Measurements from ENCODE around the gene L2HGDH.

Gene L2HGDH

GRCh38 chr14:50310445-50310844 lies 1.6 kb downstream of the L2HGDH start:
- no peak overlapping the region for H3K9ac ChIP-seq (ENCODE audit: low read depth, low read length, poor library complexity)
- H2AK5ac ChIP-seq (ENCODE audit: low read depth, low read length): no peak overlapping the region
- DNase-seq (ENCODE audit: low spot score): no peak
- H3K4me1 ChIP-seq (ENCODE audit: control insufficient read depth in 2 of 2, insufficient read depth in 1 of 2, low read depth in 1 of 2, low read length in 2 of 2): peaks cover 2% of the 10 kb centered on the region in 2 donors
- H3K9me3 ChIP-seq (replicated peaks in 1 of 2; ENCODE audit: control insufficient read depth in 2 of 2, insufficient read depth in 1 of 2, low read depth in 1 of 2, low read length in 2 of 2): peaks cover 2 to 13% of the 10 kb centered on the region in 2 donors
- no peaks in the 10 kb centered on the region for H3K79me1 ChIP-seq (ENCODE audit: low read depth, low read length)
- no peak overlapping the region for H3K18ac ChIP-seq (ENCODE audit: low read length)
- H3K23ac ChIP-seq (ENCODE audit: low read depth, low read length, poor library complexity): no peak overlapping the region
- peaks cover 0 to 19% of the 10 kb centered on the region in 2 donors for H3K36me3 ChIP-seq (replicated peaks in 1 of 2; ENCODE audit: control insufficient read depth in 2 of 2, insufficient read depth in 2 of 2, low read length in 2 of 2)
- no peak overlapping the region for H3K4ac ChIP-seq (ENCODE audit: low read length)
- no peaks in the 10 kb centered on the region for H3K27me3 ChIP-seq (ENCODE audit: control insufficient read depth in 3 of 3, insufficient read depth in 3 of 3, low read depth in 1 of 3, low read length in 3 of 3)
- H4K8ac ChIP-seq (ENCODE audit: low read depth, low read length): no peak overlapping the region
- no peak overlapping the region for H3K27ac ChIP-seq (replicated peaks; ENCODE audit: low read length)
- no peak overlapping the region for H4K91ac ChIP-seq (ENCODE audit: low read depth, low read length, poor library complexity)
- H3K4me3 ChIP-seq (ENCODE audit: low read length in 2 of 2): no peak overlapping the region
- no peak overlapping the region for H2BK5ac ChIP-seq (ENCODE audit: low read length)
- no peak overlapping the region for H3K14ac ChIP-seq (ENCODE audit: low read length)
- H2BK15ac ChIP-seq (ENCODE audit: low read length): no peak overlapping the region
- no peak overlapping the region for H2BK120ac ChIP-seq (ENCODE audit: low read depth, low read length)
- H3K4me2 ChIP-seq (ENCODE audit: insufficient read depth, low read length, poor library complexity, severe bottlenecking): no peak overlapping the region
- no CpG with 5 or more reads among the region's 4 CpGs for WGBS, 2 donors (ENCODE audit: extremely low coverage in 2 of 2, insufficient read length in 2 of 2, insufficient replicate concordance in 1 of 2)
- no peak overlapping the region for H2AFZ ChIP-seq (ENCODE audit: low read length)
- no peak overlapping the region for H2BK12ac ChIP-seq (ENCODE audit: low read length)

- no CpG with 5 or more reads among the region's 4 CpGs for WGBS, 2 donors (ENCODE audit: extremely low coverage in 2 of 2, insufficient read length in 2 of 2, insufficient replicate concordance in 1 of 2)
Observed at GRCh38 chr14:50308363-50308915, 3.6 kb downstream of the L2HGDH start.

GRCh38 chr14:50303744-50304471 lies 8.1 kb downstream of the L2HGDH start:
- Histone ChIP-seq H3K27ac (replicated peaks; ENCODE audit: low read length) (no peak overlapping the region), H4K8ac (ENCODE audit: low read depth, low read length) (no peak overlapping the region), H4K91ac (ENCODE audit: low read depth, low read length, poor library complexity) (no peak overlapping the region), H2BK12ac (ENCODE audit: low read length) (no peak overlapping the region), H2BK5ac (ENCODE audit: low read length) (no peak overlapping the region), H2BK15ac (ENCODE audit: low read length) (no peak overlapping the region), H3K23ac (ENCODE audit: low read depth, low read length, poor library complexity) (no peak overlapping the region), H3K79me1 (ENCODE audit: low read depth, low read length) (no peaks in the 10 kb centered on the region), H3K36me3 (replicated peaks in 1 of 2; ENCODE audit: control insufficient read depth in 2 of 2, insufficient read depth in 2 of 2, low read length in 2 of 2) (peaks cover 0 to 37% of the 10 kb centered on the region in 2 donors), H2AFZ (ENCODE audit: low read length) (no peak overlapping the region), H3K27me3 (ENCODE audit: control insufficient read depth in 3 of 3, insufficient read depth in 3 of 3, low read depth in 1 of 3, low read length in 3 of 3) (no peaks in the 10 kb centered on the region), H3K4ac (ENCODE audit: low read length) (no peak overlapping the region), H2BK120ac (ENCODE audit: low read depth, low read length) (no peak overlapping the region), H3K14ac (ENCODE audit: low read length) (no peak overlapping the region), H3K4me3 (ENCODE audit: low read length in 2 of 2) (no peak overlapping the region), H3K4me1 (ENCODE audit: control insufficient read depth in 2 of 2, insufficient read depth in 1 of 2, low read depth in 1 of 2, low read length in 2 of 2) (no peaks in the 10 kb centered on the region), H3K9ac (ENCODE audit: low read depth, low read length, poor library complexity) (no peak overlapping the region), H3K4me2 (ENCODE audit: insufficient read depth, low read length, poor library complexity, severe bottlenecking) (no peak overlapping the region), H3K18ac (ENCODE audit: low read length) (no peak overlapping the region), H2AK5ac (ENCODE audit: low read depth, low read length) (no peak overlapping the region), H3K9me3 (replicated peaks in 1 of 2; ENCODE audit: control insufficient read depth in 2 of 2, insufficient read depth in 1 of 2, low read depth in 1 of 2, low read length in 2 of 2) (peaks cover 0 to 6% of the 10 kb centered on the region in 2 donors)
- no CpG with 5 or more reads among the region's 8 CpGs for WGBS, 2 donors (ENCODE audit: extremely low coverage in 2 of 2, insufficient read length in 2 of 2, insufficient replicate concordance in 1 of 2)
- DNase-seq (ENCODE audit: low spot score): no peak

More at GRCh38 chr14:50308363-50308915, 3.6 kb downstream of the L2HGDH start:
- Histone ChIP-seq H2BK5ac (ENCODE audit: low read length) (no peak overlapping the region), H3K27me3 (ENCODE audit: control insufficient read depth in 3 of 3, insufficient read depth in 3 of 3, low read depth in 1 of 3, low read length in 3 of 3) (no peaks in the 10 kb centered on the region), H2BK120ac (ENCODE audit: low read depth, low read length) (no peak overlapping the region), H3K4ac (ENCODE audit: low read length) (no peak overlapping the region), H3K4me2 (ENCODE audit: insufficient read depth, low read length, poor library complexity, severe bottlenecking) (no peak overlapping the region), H2BK15ac (ENCODE audit: low read length) (no peak overlapping the region), H3K4me1 (ENCODE audit: control insufficient read depth in 2 of 2, insufficient read depth in 1 of 2, low read depth in 1 of 2, low read length in 2 of 2) (peaks cover 2% of the 10 kb centered on the region in 2 donors), H3K27ac (replicated peaks; ENCODE audit: low read length) (no peak overlapping the region), H2AFZ (ENCODE audit: low read length) (no peak overlapping the region), H3K23ac (ENCODE audit: low read depth, low read length, poor library complexity) (no peak overlapping the region), H2AK5ac (ENCODE audit: low read depth, low read length) (no peak overlapping the region), H3K14ac (ENCODE audit: low read length) (no peak overlapping the region), H4K8ac (ENCODE audit: low read depth, low read length) (no peak overlapping the region), H3K9me3 (replicated peaks in 1 of 2; ENCODE audit: control insufficient read depth in 2 of 2, insufficient read depth in 1 of 2, low read depth in 1 of 2, low read length in 2 of 2) (peaks cover 0 to 3% of the 10 kb centered on the region in 2 donors), H3K18ac (ENCODE audit: low read length) (no peak overlapping the region), H3K36me3 (replicated peaks in 1 of 2; ENCODE audit: control insufficient read depth in 2 of 2, insufficient read depth in 2 of 2, low read length in 2 of 2) (peaks cover 0 to 8% of the 10 kb centered on the region in 2 donors), H4K91ac (ENCODE audit: low read depth, low read length, poor library complexity) (no peak overlapping the region), H3K79me1 (ENCODE audit: low read depth, low read length) (no peaks in the 10 kb centered on the region), H3K4me3 (ENCODE audit: low read length in 2 of 2) (no peak overlapping the region), H3K9ac (ENCODE audit: low read depth, low read length, poor library complexity) (no peak overlapping the region), H2BK12ac (ENCODE audit: low read length) (no peak overlapping the region)
- no peak for DNase-seq (ENCODE audit: low spot score)

GRCh38 chr14:50301914-50302313 lies 10.1 kb downstream of the L2HGDH start:
- DNase-seq (ENCODE audit: low spot score): no peak
- Histone ChIP-seq H2AFZ (ENCODE audit: low read length) (no peak overlapping the region), H3K79me1 (ENCODE audit: low read depth, low read length) (peaks cover 3% of the 10 kb centered on the region), H3K4me3 (ENCODE audit: low read length in 2 of 2) (no peak overlapping the region), H3K9me3 (replicated peaks in 1 of 2; ENCODE audit: control insufficient read depth in 2 of 2, insufficient read depth in 1 of 2, low read depth in 1 of 2, low read length in 2 of 2) (peaks cover 0 to 6% of the 10 kb centered on the region in 2 donors), H3K14ac (ENCODE audit: low read length) (no peak overlapping the region), H3K27me3 (ENCODE audit: control insufficient read depth in 3 of 3, insufficient read depth in 3 of 3, low read depth in 1 of 3, low read length in 3 of 3) (no peaks in the 10 kb centered on the region), H3K36me3 (replicated peaks in 1 of 2; ENCODE audit: control insufficient read depth in 2 of 2, insufficient read depth in 2 of 2, low read length in 2 of 2) (peaks cover 0 to 35% of the 10 kb centered on the region in 2 donors), H3K27ac (replicated peaks; ENCODE audit: low read length) (no peak overlapping the region), H4K8ac (ENCODE audit: low read depth, low read length) (no peak overlapping the region), H3K4me1 (ENCODE audit: control insufficient read depth in 2 of 2, insufficient read depth in 1 of 2, low read depth in 1 of 2, low read length in 2 of 2) (no peaks in the 10 kb centered on the region), H3K4ac (ENCODE audit: low read length) (no peak overlapping the region), H2BK5ac (ENCODE audit: low read length) (no peak overlapping the region), H3K9ac (ENCODE audit: low read depth, low read length, poor library complexity) (no peak overlapping the region), H2AK5ac (ENCODE audit: low read depth, low read length) (no peak overlapping the region), H3K23ac (ENCODE audit: low read depth, low read length, poor library complexity) (no peak overlapping the region), H2BK120ac (ENCODE audit: low read depth, low read length) (no peak overlapping the region), H2BK12ac (ENCODE audit: low read length) (no peak overlapping the region), H2BK15ac (ENCODE audit: low read length) (no peak overlapping the region), H3K4me2 (ENCODE audit: insufficient read depth, low read length, poor library complexity, severe bottlenecking) (no peak overlapping the region), H3K18ac (ENCODE audit: low read length) (no peak overlapping the region), H4K91ac (ENCODE audit: low read depth, low read length, poor library complexity) (no peak overlapping the region)
